Measurements from ENCODE around the gene ZNF235.

- TF ChIP-seq CTCF (IDR thresholded peaks at IDR 0.05 in 4 of 5, conservative IDR thresholded peaks at IDR 0.05 in 1 of 5) (no peak), POLR2A (IDR thresholded peaks at IDR 0.05) (no peak)
Measured at GRCh38 chr19:44277331-44277730, 27.5 kb downstream of the ZNF235 start.

Measured in gastrocnemius medialis (tissue), 4 donors.